Measurements from ENCODE around the gene RIT2.

RIT2 gene

GRCh38 chr18:43115076-43115921 lies at the start of gene RIT2:
TSS of gene RIT2 (minus strand) at chr18:43115685.
- in situ Hi-C loops (cut with MboI; ENCODE audit: low sequenced_read_pairs) = no loop called here

- in situ Hi-C loops (cut with MboI; ENCODE audit: low sequenced_read_pairs) = no loop called here
These were observed 46.0 kb upstream of the RIT2 start for GRCh38 chr18:43161528-43161927.

GRCh38 chr18:43160509-43160908 lies 45.0 kb upstream of the RIT2 start:
- in situ Hi-C loops (cut with MboI; ENCODE audit: low sequenced_read_pairs) = no loop called here

DNA sequence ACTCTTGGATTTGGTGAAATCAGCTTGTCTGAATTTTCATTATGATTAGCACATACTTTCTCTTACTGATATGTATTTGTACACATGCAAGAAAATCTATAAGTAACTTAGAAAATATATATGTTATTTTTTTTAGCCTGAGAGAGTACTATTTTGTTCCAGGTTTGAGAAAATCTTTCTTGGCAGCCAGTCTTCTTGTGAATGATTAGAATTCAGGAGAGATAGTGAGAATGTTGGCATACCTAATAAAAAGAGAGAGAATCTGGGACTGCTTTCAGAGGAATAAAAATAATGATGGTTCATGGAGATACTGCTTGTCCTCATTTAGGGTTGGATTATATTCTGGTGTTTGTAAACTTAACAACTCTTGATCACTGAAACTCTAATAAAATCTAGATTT lies 44.4 kb upstream of the RIT2 start:
- in situ Hi-C loops (cut with MboI; ENCODE audit: low sequenced_read_pairs) = no loop called here

DNA sequence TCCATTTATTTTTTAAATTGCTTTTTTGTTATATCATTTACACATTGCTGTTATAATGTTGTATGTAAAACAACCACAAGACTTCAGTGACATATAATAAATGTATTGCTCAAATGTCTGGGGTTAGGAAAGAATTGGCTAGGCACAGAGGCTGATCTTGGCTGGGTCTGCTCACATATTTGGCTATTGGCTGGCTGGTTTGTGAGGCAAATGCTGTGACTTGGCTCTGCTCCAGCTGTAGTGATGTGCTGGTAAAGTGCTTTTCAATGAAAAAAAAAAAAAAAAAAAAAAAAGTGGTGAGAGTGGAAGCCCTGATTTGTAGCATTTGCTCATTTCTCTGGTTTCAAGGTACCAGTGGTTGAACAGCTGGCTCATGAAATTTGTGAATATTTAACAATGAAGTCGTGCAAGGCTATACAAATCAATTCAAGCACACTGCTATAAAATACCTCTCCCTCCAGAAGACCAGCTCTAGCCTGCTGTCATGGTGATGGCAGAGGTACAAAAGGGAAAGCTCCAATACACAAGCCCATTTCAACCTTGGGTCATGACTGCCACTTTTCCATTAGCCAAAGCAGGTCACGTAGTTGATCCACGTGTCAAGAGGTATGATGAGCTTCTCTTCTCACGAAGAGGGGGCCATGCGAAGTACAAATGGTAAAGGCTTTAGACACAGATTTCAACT lies 43.7 kb upstream of the RIT2 start:
- in situ Hi-C loops (cut with MboI; ENCODE audit: low sequenced_read_pairs) = no loop called here

- in situ Hi-C loops (cut with MboI; ENCODE audit: low sequenced_read_pairs) = no loop called here
These were observed 42.9 kb upstream of the RIT2 start for GRCh38 chr18:43158381-43158780.

- in situ Hi-C loops (cut with MboI; ENCODE audit: low sequenced_read_pairs) = no loop called here
These were observed 40.4 kb upstream of the RIT2 start for GRCh38 chr18:43155842-43156241.

DNA sequence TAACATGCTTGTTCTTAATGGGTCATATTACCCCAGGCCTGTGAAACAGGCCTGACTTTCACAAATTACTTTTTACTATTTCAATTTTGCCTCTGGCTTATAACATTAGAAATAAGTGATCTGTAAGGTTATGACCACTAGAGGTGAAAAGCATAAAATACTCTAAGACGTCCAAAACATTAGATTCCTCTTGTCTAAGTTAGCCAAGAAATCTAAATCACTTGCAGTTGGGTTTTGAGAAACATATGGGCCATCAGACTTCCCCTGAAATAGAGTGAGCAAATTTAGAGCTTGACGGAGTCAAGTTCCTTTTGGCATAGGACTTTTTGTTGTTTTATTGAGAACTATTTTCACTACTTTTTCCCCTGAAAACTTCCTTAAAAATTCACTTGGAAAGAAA lies 32.7 kb upstream of the RIT2 start:
- in situ Hi-C loops (cut with MboI; ENCODE audit: low sequenced_read_pairs) = no loop called here

DNA sequence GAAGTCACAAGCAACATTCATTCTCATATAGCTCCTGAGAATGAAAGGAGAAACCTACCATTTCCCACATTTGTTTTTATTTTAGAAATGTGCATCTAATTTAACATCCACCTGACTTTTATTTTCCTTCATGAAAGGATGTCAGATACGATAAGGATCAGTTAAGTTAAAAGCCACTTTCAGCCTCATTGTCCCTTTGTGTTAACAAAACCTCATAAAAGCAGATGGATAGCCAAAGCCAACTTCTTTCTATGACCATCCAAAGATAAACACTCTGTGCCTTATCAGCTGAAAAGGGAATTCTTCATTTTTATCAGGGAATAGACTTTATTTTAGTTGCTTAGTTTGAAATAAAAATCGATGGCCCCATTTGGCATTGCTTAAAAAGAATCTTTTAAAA lies 25.7 kb upstream of the RIT2 start:
- in situ Hi-C loops (cut with MboI; ENCODE audit: low sequenced_read_pairs) = no loop called here

GRCh38 chr18:43139288-43139946 lies 23.9 kb upstream of the RIT2 start:
- in situ Hi-C loops (cut with MboI; ENCODE audit: low sequenced_read_pairs) = no loop called here

- in situ Hi-C loops (cut with MboI; ENCODE audit: low sequenced_read_pairs) = no loop called here
These were observed 19.4 kb upstream of the RIT2 start for GRCh38 chr18:43134876-43135275.

DNA sequence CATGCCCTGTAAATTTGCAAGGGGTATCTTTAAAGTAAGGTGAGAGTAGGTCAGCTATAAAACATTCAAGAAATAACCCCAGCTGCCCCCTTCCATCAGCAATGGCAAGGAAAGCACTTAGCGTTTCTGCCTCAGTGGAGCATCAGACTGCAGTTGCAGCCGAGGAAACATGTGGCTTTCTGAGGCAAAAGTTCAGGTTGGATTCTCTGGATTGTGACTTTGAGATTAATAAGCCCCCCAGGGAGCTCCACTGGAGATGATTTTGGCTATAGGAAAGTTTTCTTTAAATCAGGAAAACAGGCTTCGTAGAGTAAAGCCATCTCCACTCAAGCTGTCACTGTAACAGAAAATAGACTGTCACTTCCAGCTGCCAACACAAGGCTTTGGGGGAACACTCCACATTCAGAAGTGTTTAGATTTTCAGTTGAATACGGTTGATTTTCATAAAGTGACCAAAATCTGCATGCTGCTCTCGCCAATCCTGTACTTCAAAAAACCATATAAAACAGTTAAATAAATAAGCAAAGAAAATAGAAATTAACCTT lies 15.3 kb upstream of the RIT2 start:
- in situ Hi-C loops (cut with MboI; ENCODE audit: low sequenced_read_pairs) = no loop called here

- in situ Hi-C loops (cut with MboI; ENCODE audit: low sequenced_read_pairs) = no loop called here
These were observed 14.6 kb upstream of the RIT2 start for GRCh38 chr18:43129946-43130524.

- in situ Hi-C loops (cut with MboI; ENCODE audit: low sequenced_read_pairs) = no loop called here
These were observed 10.0 kb upstream of the RIT2 start for GRCh38 chr18:43125471-43125870.

DNA sequence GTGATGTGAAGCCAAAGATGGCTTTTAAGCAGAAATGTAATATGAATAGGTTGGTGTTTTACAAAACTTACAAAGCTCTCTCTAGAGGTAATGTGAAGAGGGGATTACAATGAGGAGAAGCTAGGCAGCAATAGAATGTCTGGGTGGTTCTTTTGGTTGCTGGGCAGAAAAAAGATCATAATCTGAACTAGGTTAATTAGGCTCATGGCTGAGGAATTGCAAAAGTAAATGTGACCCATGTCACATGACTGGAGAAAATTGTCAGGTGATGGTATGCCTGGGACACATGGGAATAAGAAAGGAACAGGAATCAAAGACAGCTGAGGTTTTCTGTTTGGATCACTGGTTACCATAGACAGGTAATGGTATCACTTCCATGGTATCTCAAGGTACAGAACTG lies 7.5 kb upstream of the RIT2 start:
- in situ Hi-C loops (cut with MboI; ENCODE audit: low sequenced_read_pairs) = no loop called here

DNA sequence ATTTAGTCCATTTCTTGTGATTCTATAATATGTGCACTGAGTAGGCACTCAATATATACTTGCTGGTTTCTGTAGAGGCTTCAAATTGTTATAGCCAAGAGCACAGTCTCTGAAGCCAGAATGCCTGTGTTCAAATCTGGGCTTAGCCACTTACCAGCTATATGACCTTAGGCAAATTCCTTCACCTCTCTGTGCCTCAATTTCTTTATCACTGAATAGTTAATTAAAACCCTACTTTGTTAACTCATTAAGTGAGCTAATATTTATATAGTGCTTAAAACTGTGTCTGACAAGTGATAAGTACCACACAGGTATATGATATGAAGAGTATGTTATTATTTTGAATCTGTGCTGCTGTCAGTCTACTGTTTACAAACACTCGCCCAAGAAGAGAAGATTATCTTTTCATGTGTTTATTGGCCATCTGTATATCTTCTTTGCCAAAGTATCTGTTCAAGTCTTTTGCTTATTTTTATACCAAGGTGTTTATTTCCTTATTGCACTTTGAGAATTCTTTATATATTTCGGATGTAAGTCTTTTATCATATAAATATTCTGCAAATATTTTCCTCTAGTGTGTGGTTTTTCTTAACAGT lies 1.3 kb upstream of the RIT2 start:
- in situ Hi-C loops (cut with MboI; ENCODE audit: low sequenced_read_pairs) = no loop called here

DNA sequence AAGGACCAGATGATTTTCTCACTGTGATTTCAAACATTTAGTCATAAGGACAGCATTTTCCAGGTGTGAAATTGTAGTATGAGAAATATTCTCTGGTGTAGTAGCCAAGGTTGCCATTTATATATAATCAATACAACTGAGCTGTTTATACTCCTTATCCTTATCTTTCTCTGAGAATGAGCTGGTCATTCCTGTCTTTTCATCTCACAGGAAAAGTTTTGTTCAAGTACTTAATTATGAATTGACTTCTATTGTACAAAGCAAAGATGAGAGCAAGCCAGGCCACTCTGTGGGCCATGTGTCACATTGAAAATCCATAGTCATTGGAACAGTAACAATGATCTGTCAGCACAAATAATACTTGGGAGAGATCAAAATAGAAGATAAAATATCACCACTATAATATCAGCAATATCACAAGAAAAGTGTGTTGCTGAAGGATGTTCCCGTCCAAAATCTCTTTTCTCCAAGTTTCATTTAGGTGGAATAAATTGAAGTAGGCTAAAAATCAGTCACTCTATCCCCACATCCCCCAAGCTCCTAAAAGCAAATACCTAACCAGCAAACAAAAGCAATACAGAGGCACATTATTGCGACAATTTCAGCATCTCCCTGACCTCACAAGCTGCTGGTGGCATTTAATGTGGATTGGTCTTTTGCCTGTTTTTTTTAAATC lies 2.1 kb downstream of the RIT2 start:
- in situ Hi-C loops (cut with MboI; ENCODE audit: low sequenced_read_pairs) = no loop called here

GRCh38 chr18:43108882-43109281 lies 6.6 kb downstream of the RIT2 start:
- in situ Hi-C loops (cut with MboI; ENCODE audit: low sequenced_read_pairs) = no loop called here

DNA sequence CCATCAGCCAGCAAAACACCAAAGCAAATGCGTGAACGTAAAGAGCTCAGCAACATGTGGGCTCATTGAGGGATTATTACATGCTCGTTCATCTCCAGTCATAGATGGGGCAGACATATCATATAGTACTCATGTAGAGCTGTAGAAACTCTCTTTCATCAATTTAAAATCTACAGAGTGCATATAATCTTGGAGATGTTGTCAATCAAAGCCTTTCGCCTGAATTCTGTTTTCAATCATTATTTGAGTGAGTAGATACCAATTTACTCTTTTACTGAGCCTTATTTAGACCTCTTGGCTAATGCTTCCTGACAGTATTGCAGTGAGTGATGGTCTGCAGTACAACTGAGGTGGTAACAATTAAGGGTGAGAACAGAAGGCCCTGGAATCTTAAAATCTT lies 7.0 kb downstream of the RIT2 start:
- in situ Hi-C loops (cut with MboI; ENCODE audit: low sequenced_read_pairs) = no loop called here

GRCh38 chr18:43093646-43094045 lies 21.8 kb downstream of the RIT2 start:
- in situ Hi-C loops (cut with MboI; ENCODE audit: low sequenced_read_pairs) = no loop called here
